ENCODE data around the gene CAT.

Gene CAT

DNA sequence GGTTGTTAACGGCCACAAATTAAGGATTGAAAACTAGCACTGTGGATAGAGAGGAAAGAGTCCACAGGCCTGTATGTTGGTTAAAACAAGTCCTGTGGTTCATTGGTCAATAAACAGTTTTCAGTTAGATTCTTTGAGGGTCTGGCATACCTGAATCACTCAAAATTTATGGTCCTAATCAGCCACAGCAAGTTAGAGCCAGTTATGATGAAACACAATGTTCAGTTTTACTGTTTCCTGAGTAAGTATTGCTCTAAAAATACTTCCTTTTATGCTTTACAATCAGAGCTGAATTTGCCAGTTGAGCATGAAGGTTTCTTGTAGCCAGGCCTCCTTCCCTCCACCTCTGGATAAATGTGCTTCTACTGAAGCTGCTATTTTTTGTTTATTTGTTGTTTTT is 12.9 kb upstream of the CAT start:
- DNase-seq = no peak

- no peak for DNase-seq
Observed at GRCh38 chr11:34426766-34427185, 12.0 kb upstream of the CAT start.

- no peak for DNase-seq
Observed at GRCh38 chr11:34427186-34427805, 11.4 kb upstream of the CAT start.

DNA sequence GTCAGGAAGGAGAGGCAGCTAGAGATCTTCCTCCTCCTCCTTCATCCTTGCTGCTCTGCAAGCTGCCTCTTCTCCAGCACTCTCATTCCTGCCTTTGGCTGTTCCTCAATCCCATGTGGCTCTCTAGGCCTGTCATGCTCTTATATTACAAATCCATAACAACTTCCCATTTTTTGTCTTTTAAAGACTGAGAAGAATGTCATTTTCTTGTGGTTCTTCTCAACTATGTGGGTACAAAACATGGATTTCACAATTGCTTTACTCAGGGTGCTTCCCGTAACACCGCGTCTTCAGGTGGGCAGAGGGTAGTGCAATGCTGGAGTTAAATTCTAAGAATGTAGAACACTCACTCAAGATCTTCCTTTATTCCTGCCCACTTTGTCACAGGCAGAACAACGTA is 6.8 kb upstream of the CAT start:
- DNase-seq = no peak

DNA sequence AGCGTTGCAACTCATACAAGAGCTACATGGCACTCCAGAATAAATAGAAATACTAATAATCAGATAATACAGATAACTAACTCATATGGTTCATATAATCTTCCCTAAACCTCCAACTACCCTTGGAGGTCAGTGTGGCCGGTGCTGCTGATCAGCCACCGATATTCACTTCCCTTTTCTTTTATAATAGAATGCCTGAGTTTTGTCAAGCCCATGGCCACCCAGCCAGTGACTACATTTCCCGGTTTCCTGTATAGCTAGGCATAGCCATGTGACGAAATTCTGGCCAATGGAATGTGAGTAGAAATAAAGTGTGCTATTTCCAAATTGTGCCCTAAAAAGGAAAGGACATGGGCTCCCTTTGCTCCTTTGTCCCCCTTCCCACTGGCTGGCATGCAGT is 5.9 kb upstream of the CAT start:
- no peak for DNase-seq

GRCh38 chr11:34433899-34434298 is 4.8 kb upstream of the CAT start:
- no peak for DNase-seq

- no peak for DNase-seq
Observed at GRCh38 chr11:34437224-34438125, 1.3 kb upstream of the CAT start.

DNA sequence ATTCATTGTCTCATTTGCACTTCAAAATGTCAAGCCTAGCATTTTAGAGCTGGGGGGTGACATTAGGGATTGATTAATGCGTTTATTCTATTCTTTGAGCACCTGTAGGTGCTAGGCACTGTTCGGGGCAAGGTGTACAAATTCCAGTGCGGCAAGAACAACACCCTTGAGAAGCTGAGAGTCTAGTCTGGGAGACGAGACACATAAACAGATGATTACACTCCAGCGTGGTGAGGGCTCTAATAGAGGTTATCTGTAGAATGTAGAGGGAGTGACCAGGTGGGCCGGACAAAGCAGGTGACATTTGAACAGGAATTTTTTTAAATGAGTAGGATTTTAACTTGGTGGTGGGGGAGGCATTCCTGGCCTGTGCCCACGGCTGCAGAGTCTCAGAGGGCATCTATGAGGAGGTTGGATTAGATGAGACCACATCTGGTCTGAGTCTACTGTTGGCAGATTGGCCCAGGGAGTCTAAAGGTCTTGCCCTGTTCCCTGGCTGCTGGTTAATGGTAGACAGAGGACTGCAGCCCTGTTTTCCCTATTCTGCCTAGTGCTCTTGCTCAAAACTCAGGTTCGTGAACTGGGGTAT is 970 bp downstream of the CAT start:
- DNase-seq = peak; percentile 41

DNA sequence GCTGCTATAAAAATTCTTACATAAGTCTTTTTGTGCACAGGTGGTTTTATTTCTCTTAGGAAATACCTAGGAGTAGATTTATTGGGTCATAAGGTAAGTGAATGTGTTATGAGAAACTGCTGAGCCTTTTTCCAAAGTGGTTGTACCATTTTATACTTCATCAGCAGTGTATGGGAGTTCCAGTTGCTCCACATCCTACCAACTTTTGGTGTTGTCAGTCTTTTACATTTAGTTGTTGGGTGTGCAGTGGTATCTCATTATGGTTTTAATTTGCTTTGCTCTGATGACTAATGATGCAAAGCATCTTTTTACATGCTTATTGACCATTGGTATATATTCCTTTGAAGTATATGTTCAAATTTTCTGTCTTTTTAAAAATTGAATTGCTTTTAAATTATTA is 3.1 kb downstream of the CAT start:
- DNase-seq = no peak

DNA sequence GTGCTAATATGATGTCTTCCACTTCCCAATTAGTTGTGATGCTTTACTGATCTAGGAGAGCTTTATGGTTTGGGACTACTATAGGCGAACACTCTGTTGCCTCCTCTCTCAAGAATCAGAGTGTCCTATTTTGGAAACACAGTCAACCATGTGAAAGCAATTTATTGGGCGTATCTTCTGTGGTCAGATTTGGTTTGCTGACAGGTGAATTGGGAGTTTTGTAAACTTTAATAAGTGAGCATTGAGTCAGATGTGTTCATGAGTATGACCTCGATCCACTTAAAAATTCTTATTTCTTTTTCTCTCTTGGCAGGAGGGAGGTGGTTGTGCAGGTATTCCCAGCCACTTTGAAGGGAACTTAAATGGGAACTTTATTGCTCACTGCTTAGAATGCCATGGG is 4.4 kb downstream of the CAT start:
- no peak for DNase-seq

- DNase-seq = no peak
Observed at GRCh38 chr11:34444428-34444827, 5.7 kb downstream of the CAT start.

GRCh38 chr11:34445956-34446355 is 7.2 kb downstream of the CAT start:
- no peak for DNase-seq

DNA sequence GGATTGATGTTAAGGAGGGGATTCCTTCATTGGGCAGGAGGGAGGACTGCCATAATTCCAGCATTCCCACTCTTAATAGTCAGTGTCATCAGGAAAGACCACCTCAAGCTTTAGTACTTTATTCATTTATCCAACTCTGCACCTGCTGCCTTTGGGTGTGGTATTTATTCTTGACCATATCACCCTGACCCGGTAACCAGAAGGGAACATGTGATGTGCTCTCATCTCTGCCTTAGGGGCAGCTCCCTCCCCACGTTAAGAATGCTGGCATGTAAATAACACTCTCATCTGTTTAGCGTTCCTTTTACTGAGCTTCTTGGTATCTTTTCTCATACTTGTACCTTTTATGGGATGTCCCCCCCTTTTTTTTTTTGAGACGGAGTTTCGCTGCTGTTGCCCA is 7.7 kb downstream of the CAT start:
- no peak for DNase-seq

DNA sequence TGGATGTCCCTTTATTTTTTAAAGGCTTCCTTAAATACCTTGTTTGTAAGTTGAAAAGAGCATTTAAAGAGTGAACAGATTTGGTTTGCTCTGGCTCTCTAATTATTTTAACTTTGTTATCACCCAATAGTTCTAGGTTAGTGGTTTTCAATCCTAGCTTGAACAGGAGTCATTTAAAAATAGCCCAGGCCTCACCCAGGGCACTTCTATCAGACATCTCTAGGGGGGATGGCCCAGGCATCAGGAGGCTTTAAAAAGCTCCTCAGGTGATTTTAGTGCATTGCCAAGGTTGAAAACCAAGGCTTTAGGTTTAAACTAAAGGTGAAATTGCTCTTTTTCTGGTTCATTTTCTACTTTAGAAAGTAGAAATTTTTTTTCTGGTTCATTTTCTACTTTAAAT is 8.3 kb downstream of the CAT start:
- no peak for DNase-seq

DNA sequence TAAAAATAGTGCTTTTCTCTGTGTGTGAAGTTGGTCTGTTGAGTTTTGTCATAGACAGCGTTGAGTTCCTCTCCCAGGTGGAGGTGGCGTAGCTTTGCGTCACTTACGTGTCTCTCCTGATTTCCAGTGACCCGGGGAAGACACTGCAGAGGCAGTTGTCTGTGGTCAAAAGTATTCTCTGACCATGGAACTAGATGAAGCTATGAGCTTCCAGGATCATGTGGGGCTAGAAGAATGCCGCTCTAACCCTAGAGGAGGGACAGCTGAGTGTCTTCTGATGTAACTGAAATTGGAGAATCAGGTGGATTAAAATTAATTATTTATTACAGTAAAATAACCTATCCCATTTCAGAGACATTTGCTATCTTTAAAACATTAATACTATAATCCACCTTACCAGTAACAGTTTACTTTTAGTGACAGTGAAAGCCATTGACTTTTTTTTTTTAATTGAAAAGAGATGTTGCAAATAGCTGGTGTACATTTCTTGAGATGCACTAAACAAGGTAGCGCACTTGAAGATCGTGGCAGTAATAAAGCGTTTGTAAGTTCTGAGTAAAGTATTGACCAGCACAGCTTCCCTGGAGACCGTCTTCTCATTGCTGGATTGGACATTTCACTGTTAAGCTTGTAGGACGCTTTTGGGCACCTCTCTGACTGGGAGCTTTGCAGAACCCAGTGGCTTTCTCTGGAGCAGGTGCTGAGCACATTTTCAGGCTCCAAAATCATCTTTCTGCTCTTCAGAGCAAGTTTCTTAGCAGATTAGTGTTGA is 9.7 kb downstream of the CAT start:
- DNase-seq = no peak

- no peak for DNase-seq
Observed at GRCh38 chr11:34449013-34449412, 10.3 kb downstream of the CAT start.

- DNase-seq = no peak
Observed at GRCh38 chr11:34451053-34451452, 12.3 kb downstream of the CAT start.

DNA sequence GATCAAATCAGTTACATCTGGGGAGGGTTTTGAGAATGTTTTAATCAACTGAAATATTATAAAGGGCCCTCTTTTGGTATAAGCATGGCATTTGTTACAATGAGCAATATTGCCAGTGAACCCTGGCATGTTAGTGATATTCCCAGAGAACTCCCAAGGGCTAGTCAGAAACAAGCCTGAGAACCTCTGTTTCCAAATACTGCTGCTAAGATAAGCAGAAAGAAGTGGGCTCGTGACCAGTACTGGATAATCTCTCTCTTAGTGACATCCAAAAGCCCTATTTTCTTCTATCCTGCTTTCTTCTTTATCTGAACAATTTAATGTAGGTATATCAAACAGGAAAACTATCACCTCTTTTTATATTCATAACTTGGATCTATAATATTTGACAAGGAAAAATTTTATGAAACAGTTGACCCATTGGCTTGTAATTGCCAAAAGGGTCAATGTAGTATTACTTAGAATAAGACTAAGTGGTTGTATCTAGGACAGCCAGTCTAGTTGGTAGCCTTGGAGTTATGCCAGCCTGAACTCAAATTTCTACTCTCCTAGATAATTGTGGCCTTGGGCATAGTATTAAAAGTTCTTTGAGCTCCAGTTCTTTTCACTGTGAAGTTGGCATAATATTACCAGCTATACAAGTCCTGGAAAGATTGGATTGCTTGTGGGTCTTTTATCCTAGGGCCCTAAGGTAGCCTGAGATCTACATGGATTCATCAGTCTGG is 15.7 kb downstream of the CAT start:
- DNase-seq = no peak

DNA sequence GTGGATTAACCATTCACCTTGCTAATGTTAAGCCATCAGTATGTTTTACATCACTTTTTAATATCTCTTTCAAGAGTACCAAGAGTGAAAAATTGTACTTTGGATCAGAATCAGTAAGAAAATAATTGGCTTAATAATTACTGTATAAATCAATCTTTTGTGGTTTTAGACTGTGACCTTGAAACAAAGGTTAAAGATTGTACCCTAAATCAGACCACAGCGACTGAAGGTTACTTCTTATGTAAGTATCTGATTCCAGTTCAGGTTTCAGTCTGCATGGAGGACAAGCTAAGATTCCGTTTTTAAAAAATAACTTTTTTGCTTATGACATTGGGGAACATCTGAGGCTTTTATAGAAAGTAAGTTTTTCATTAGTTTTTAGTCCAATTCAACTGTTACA is 18.9 kb downstream of the CAT start:
- no peak for DNase-seq

DNA sequence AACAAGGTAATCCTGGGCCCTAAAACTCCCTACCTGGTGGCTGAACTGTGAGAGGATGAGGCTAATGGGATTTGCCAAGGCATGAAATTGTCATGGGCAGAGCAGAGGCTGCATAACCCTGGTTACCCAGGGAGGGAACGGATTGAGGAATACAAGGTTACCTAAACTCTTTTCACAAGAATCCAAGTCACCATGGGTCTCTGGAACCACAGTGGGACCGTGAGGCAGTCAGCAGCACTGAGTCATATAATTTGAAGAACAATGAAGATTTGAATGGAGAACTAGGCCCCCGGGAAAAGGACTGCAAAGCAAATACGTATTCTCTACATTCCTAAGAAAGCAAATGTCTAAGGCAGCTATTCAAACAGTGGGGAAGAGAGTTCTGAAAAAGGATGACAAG is 19.8 kb downstream of the CAT start:
- no peak for DNase-seq

DNA sequence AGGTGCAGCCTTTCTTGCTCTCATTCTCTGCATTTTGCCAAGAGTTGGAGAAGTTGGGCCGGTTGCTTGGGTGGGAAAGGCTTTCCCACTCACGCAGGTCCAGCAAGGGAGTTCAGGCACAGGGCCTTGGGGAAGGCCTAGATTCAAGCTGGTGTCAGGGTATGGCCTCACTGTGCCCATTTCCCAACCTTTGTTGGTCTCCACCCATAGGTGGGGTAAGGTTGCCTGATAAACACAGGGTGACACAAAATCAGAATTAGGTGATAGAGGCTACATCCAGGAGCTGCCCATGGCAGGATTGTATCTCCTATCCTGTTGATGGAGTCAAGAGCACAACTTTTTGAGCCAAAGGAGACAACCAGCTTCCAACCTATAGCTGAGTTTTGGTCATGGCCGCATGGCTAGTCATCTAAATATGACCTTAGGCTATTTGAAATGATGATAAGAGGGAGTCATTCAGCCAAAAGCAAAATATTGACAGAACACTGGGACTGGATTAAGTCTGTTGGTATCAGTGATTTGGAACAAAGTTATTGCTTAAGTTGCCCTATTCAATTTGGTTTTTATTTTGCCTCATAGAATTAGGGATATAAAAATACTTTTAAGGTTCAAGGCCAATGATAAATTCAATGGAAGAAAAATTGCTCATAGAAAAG is 20.9 kb downstream of the CAT start:
- no peak for DNase-seq

GRCh38 chr11:34460278-34460677 is 21.5 kb downstream of the CAT start:
- DNase-seq = no peak
